GM12874 (cell line): ENCODE measurements around the gene TBC1D24.

Experiments used
- CTCF ChIP-seq: IDR thresholded peaks from 2 replicates; pipeline ENCODE4 v1.5.1; 2011; ENCODE audit warnings: low read depth, mild to moderate bottlenecking, control low read depth, low read length, moderate library complexity; ENCODE audit not compliant: insufficient read depth

Gene TBC1D24

GRCh38 chr16:2532494-2533141 lies 57.7 kb downstream of the TBC1D24 start:
- TF ChIP-seq CTCF = no peak

- TF ChIP-seq CTCF = no peak
These were observed 59.0 kb downstream of the TBC1D24 start for GRCh38 chr16:2533912-2534311.

GRCh38 chr16:2535625-2536013 lies 60.7 kb downstream of the TBC1D24 start:
- TF ChIP-seq CTCF = no peak

GRCh38 chr16:2537451-2538379 lies 62.8 kb downstream of the TBC1D24 start, which contains the start of gene PDPK1:
Gene PDPK1, plus strand, starts transcription at chr16:2538021. Its CDS starts 92 bp downstream, at chr16:2538113.
- TF ChIP-seq CTCF = no peak

GRCh38 chr16:2539845-2540458 lies 65.0 kb downstream of the TBC1D24 start:
- peak; percentile 58 for TF ChIP-seq CTCF
